Spleen (tissue), 7 donors: ENCODE results near the gene CIAO2B.

Source experiments
- POLR2A ChIP-seq, 3 donors: fragments of 450-650 bp; IDR thresholded peaks; one replicate each; pipeline ENCODE4 v1.5.1; 2017; ENCODE audit warnings: antibody characterized with exemption in 3 of 3, mild to moderate bottlenecking in 1 of 3
- TF ChIP-seq, protein P1 (sequence below), 11 experiments: fragments of 200-600 bp in 7 of 11; fragments of 450-650 bp in 4 of 11; sonication (generic) in 4 of 11; IDR thresholded peaks in 8 of 11; conservative IDR thresholded peaks in 3 of 11; 1 replicate in 7 of 11; 2 replicates in 4 of 11; pipeline versions ENCODE4 v1.4.0 to v1.8.0; 2016 to 2021; ENCODE audit warnings: antibody characterized with exemption in 11 of 11, inconsistent platforms in 4 of 11, mild to moderate bottlenecking in 1 of 11
- donor health status: DM: no; HTN: no; CAD: no; lungs with moderate emphysema.
- donor health status: DM: no; HTN: no; CAD: no.
- donor health status: DM: no; HTN: no; CAD: no.

- TF ChIP-seq, protein P1, sequence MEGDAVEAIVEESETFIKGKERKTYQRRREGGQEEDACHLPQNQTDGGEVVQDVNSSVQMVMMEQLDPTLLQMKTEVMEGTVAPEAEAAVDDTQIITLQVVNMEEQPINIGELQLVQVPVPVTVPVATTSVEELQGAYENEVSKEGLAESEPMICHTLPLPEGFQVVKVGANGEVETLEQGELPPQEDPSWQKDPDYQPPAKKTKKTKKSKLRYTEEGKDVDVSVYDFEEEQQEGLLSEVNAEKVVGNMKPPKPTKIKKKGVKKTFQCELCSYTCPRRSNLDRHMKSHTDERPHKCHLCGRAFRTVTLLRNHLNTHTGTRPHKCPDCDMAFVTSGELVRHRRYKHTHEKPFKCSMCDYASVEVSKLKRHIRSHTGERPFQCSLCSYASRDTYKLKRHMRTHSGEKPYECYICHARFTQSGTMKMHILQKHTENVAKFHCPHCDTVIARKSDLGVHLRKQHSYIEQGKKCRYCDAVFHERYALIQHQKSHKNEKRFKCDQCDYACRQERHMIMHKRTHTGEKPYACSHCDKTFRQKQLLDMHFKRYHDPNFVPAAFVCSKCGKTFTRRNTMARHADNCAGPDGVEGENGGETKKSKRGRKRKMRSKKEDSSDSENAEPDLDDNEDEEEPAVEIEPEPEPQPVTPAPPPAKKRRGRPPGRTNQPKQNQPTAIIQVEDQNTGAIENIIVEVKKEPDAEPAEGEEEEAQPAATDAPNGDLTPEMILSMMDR (IDR thresholded peaks at IDR 0.05 in 8 of 11, conservative IDR thresholded peaks at IDR 0.05 in 3 of 11), result no peak
- no peak for TF ChIP-seq POLR2A (IDR thresholded peaks at IDR 0.05)
Measured at GRCh38 chr16:66936889-66937554, 2.8 kb upstream of the CIAO2B start.
